C4-2B (cell line): Measurements from ENCODE around the gene RSPO4.

Source experiments
- CTCF ChIP-seq: fragments of 450-650 bp; conservative IDR thresholded peaks from 2 replicates; pipeline ENCODE4 v1.5.1; 2017; ENCODE audit warnings: mild to moderate bottlenecking
- ZFX ChIP-seq: fragments of 450-650 bp; IDR thresholded peaks from 2 replicates; pipeline ENCODE4 v1.6.1; 2017

- no peak for TF ChIP-seq CTCF
- TF ChIP-seq ZFX = no peak
Observed at GRCh38 chr20:934186-934840, 67.8 kb downstream of the RSPO4 start.
